H9 (cell line): Measurements from ENCODE around the gene COMT. TPM values are rescaled to one million over a fixed set of nuclear protein-coding genes. Genes with fewer than 3 reads are reported as not detected.

Experiments
- DNase-seq: peaks from one replicate; pipeline ENCODE4 v3.0.0-alpha.2; 2017
- H2AFZ ChIP-seq: one replicate; pipeline ENCODE4 v1.6.1; 2013; ENCODE audit warnings: mild to moderate bottlenecking, low read length, control low read depth, moderate library complexity
- H2AK5ac ChIP-seq: 2 replicates; pipeline ENCODE4 v1.6.1; 2013; ENCODE audit warnings: low read length, control low read depth, mixed read lengths; ENCODE audit not compliant: insufficient read length
- H2BK120ac ChIP-seq: one replicate; pipeline ENCODE4 v1.6.1; 2013; ENCODE audit warnings: low read depth, mild to moderate bottlenecking, low read length, control low read depth, inconsistent platforms; ENCODE audit not compliant: poor library complexity, severe bottlenecking
- H2BK12ac ChIP-seq: 2 replicates; pipeline ENCODE4 v1.6.1; 2013; ENCODE audit warnings: low read length, control low read depth, mixed read lengths, low read depth; ENCODE audit not compliant: insufficient read length
- H2BK15ac ChIP-seq: 2 replicates; pipeline ENCODE4 v1.6.1; 2013; ENCODE audit warnings: low read depth, low read length, control low read depth
- H2BK20ac ChIP-seq: one replicate; pipeline ENCODE4 v1.6.1; 2013; ENCODE audit warnings: low read depth, mild to moderate bottlenecking, low read length, control low read depth, inconsistent platforms; ENCODE audit not compliant: poor library complexity, severe bottlenecking
- H2BK5ac ChIP-seq: 2 replicates; pipeline ENCODE4 v1.6.1; 2013; ENCODE audit warnings: low read length, control low read depth, mixed read lengths; ENCODE audit not compliant: insufficient read length
- H3K14ac ChIP-seq: 2 replicates; pipeline ENCODE4 v1.6.1; 2013; ENCODE audit warnings: low read length, control low read depth; ENCODE audit not compliant: insufficient read depth
- H3K18ac ChIP-seq: 2 replicates; pipeline ENCODE4 v1.6.1; 2013; ENCODE audit warnings: low read depth, mild to moderate bottlenecking, mixed read lengths, low read length, control low read depth; ENCODE audit not compliant: insufficient read length
- H3K23ac ChIP-seq: 2 replicates; pipeline ENCODE4 v1.6.1; 2013; ENCODE audit warnings: low read length, control low read depth, mixed read lengths, low read depth; ENCODE audit not compliant: insufficient read length
- H3K23me2 ChIP-seq: 2 replicates; pipeline ENCODE4 v1.6.1; 2013; ENCODE audit warnings: low read depth, mild to moderate bottlenecking, mixed read lengths, low read length, control low read depth; ENCODE audit not compliant: insufficient read length, poor library complexity, severe bottlenecking
- H3K27ac ChIP-seq: 2 replicates; pipeline ENCODE4 v1.5.1; 2013; ENCODE audit warnings: low read length, control low read depth, mixed read lengths, low read depth; ENCODE audit not compliant: insufficient read length
- H3K27me3 ChIP-seq: 2 replicates; pipeline ENCODE4 v1.6.1; 2013; ENCODE audit warnings: low read length, control low read depth, inconsistent platforms; ENCODE audit not compliant: insufficient read depth
- H3K4ac ChIP-seq: 2 replicates; pipeline ENCODE4 v1.6.1; 2013; ENCODE audit warnings: low read depth, mild to moderate bottlenecking, control low read depth, inconsistent platforms, low read length, moderate library complexity
- H3K4me1 ChIP-seq: 2 replicates; pipeline ENCODE4 v1.6.1; 2013; ENCODE audit warnings: low read length, control low read depth, inconsistent platforms; ENCODE audit not compliant: insufficient read depth
- H3K4me2 ChIP-seq: 2 replicates; pipeline ENCODE4 v1.6.1; 2013; ENCODE audit warnings: low read length, control low read depth, mixed read lengths; ENCODE audit not compliant: insufficient read length, insufficient read depth
- H3K56ac ChIP-seq: 2 replicates; pipeline ENCODE4 v1.6.1; 2013; ENCODE audit warnings: low read depth, mild to moderate bottlenecking, mixed read lengths, low read length, control low read depth; ENCODE audit not compliant: insufficient read length
- H3K79me1 ChIP-seq: 2 replicates; pipeline ENCODE4 v1.6.1; 2013; ENCODE audit warnings: low read depth, mild to moderate bottlenecking, moderate library complexity, low read length, control low read depth, inconsistent platforms; ENCODE audit not compliant: insufficient read depth, poor library complexity, severe bottlenecking
- H3K79me2 ChIP-seq: 2 replicates; pipeline ENCODE4 v1.6.1; 2013; ENCODE audit warnings: low read length, control low read depth, inconsistent platforms; ENCODE audit not compliant: insufficient read depth
- H3K9ac ChIP-seq: 2 replicates; pipeline ENCODE4 v1.6.1; 2013; ENCODE audit warnings: low read length, control low read depth, mixed read lengths; ENCODE audit not compliant: insufficient read length; ENCODE audit errors: extremely low read depth
- H3K9me3 ChIP-seq: one replicate; pipeline ENCODE4 v1.6.1; 2013; ENCODE audit warnings: low read depth, low read length, inconsistent platforms; ENCODE audit not compliant: control insufficient read depth
- H3T11ph ChIP-seq: one replicate; pipeline ENCODE4 v1.6.1; 2013; ENCODE audit warnings: mild to moderate bottlenecking, low read length, control low read depth, inconsistent platforms
- H4K20me1 ChIP-seq: one replicate; pipeline ENCODE4 v1.6.1; 2013; ENCODE audit not compliant: control insufficient read depth, insufficient read length, insufficient read depth
- H4K5ac ChIP-seq: 2 replicates; pipeline ENCODE4 v1.6.1; 2013; ENCODE audit warnings: low read depth, mild to moderate bottlenecking, mixed read lengths, low read length, control low read depth; ENCODE audit not compliant: insufficient read length
- H4K8ac ChIP-seq: replicated peaks from 2 replicates; pipeline ENCODE4 v1.6.1; 2013; ENCODE audit warnings: low read length, control low read depth, mixed read lengths, low read depth; ENCODE audit not compliant: insufficient read length
- H4K91ac ChIP-seq: 2 replicates; pipeline ENCODE4 v1.6.1; 2013; ENCODE audit warnings: low read depth, mild to moderate bottlenecking, moderate library complexity, mixed read lengths, low read length, control low read depth; ENCODE audit not compliant: insufficient read length
- H3K27ac Mint-ChIP-seq, 3 experiments: 2 replicates in 2 of 3; 3 replicates in 1 of 3; pipeline ENCODE4 v1.8.0; 2020 to 2021; ENCODE audit warnings: mixed read lengths in 3 of 3, mild to moderate bottlenecking in 1 of 3, moderate library complexity in 1 of 3
- H3K27me3 Mint-ChIP-seq: 2 replicates; pipeline ENCODE4 v1.8.0; 2021; ENCODE audit warnings: low read depth, mild to moderate bottlenecking, moderate library complexity, mixed read lengths
- H3K36me3 Mint-ChIP-seq, 3 experiments: 2 replicates in 2 of 3; 3 replicates in 1 of 3; pipeline ENCODE4 v1.8.0; 2020 to 2021; ENCODE audit warnings: low read depth in 3 of 3, mixed read lengths in 3 of 3; ENCODE audit not compliant: insufficient read depth in 1 of 3
- H3K4me1 Mint-ChIP-seq, 2 experiments: 2 replicates each; pipeline ENCODE4 v1.8.0; 2020; ENCODE audit warnings: mixed read lengths in 2 of 2
- H3K4me3 Mint-ChIP-seq, 2 experiments: 2 replicates in 1 of 2; 3 replicates in 1 of 2; pipeline ENCODE4 v1.8.0; 2020 to 2021; ENCODE audit warnings: mild to moderate bottlenecking in 2 of 2, mixed read lengths in 2 of 2, moderate library complexity in 1 of 2
- H3K9me3 Mint-ChIP-seq, 2 experiments: 2 replicates in 1 of 2; 3 replicates in 1 of 2; pipeline ENCODE4 v1.8.0; 2020; ENCODE audit warnings: mild to moderate bottlenecking in 2 of 2, mixed read lengths in 2 of 2, moderate library complexity in 1 of 2
- CTCF ChIP-seq: fragments of 200-600 bp; sonication (generic); conservative IDR thresholded peaks from 3 replicates; pipeline ENCODE4 v1.8.0; 2021; ENCODE audit warnings: antibody characterized with exemption, mild to moderate bottlenecking
- WGBS: extraction: QIAGEN DNeasy Blood & Tissue Kit; methylation state at CpG from one replicate; pipeline ENCODE4 v1.1.7; 2013; ENCODE audit warnings: missing lambda C conversion rate, low lambda C conversion rate, mixed read lengths; ENCODE audit not compliant: insufficient read length; ENCODE audit errors: extremely low coverage; 5-methylcytosine and 5-hydroxymethylcytosine counted together
- total RNA-seq: library from RNA; stranded (reverse); gene quantifications from 2 replicates; pipeline ENCODE4 v1.2.1, GENCODE V29; 2021

The COMT gene
- total RNA-seq, 1 experiment from 2014 or later: 42.2 TPM

DNA sequence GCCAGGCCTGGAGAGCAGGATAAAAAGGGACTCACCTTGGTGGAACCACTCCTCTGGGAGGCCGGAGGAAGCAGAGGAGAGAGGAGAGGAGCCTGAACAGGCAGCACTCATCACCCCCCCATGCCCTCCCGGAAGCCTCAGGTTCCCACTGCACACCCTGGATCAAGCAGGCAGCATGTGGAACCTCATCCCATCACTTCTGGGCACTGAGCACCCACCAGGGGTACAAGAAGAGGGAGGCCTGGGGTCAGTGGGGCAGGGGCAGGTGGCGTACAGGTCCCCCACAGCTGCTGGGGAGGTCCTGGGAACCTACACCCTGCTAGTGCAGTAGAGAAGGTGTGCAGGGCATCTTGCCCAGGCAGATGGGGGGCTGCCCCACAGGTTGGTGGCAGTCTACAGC is 35.1 kb downstream of the COMT start:
- Mint-ChIP-seq H3K4me3 (no peak overlapping the region), H3K27ac (no peak overlapping the region), H3K36me3 (peaks cover 13 to 48% (median 38%) of the 10 kb centered on the region in 3 experiments; a peak in 6 of 7 replicates), H3K4me1 (peaks cover 11 to 18% of the 10 kb centered on the region in 2 experiments), H3K9me3 (no peaks in the 10 kb centered on the region; a peak in 1 of 5 replicates), H3K27me3 (no peaks in the 10 kb centered on the region)
- H3K4ac ChIP-seq: no peak overlapping the region
- no peak overlapping the region for H4K91ac ChIP-seq
- no peak overlapping the region for H2AK5ac ChIP-seq
- no peak overlapping the region for H4K8ac ChIP-seq
- no peak overlapping the region for H2BK12ac ChIP-seq
- DNase-seq: no peak
- no CpG with 5 or more reads among the region's 3 CpGs for WGBS
- no peak overlapping the region for H4K5ac ChIP-seq
- no peak overlapping the region for H3K14ac ChIP-seq
- H3T11ph ChIP-seq: no peak overlapping the region
- no peaks in the 10 kb centered on the region for H3K23me2 ChIP-seq
- H3K56ac ChIP-seq: no peak overlapping the region
- no peaks in the 10 kb centered on the region for H4K20me1 ChIP-seq
- no peak overlapping the region for H3K18ac ChIP-seq
- H3K79me2 ChIP-seq: no peaks in the 10 kb centered on the region
- H3K27me3 ChIP-seq: no peaks in the 10 kb centered on the region
- H3K4me1 ChIP-seq: no peaks in the 10 kb centered on the region; the same call in 1 of the 2 replicates
- H3K79me1 ChIP-seq: no peaks in the 10 kb centered on the region
- no peak overlapping the region for H2AFZ ChIP-seq
- H3K9me3 ChIP-seq: no peaks in the 10 kb centered on the region
- no peak overlapping the region for H2BK15ac ChIP-seq
- H2BK20ac ChIP-seq: no peak overlapping the region
- H2BK120ac ChIP-seq: no peak overlapping the region
- H3K9ac ChIP-seq: no peak overlapping the region
- TF ChIP-seq CTCF: no peak
- H3K23ac ChIP-seq: no peak overlapping the region
- H3K27ac ChIP-seq: no peak overlapping the region
- no peak overlapping the region for H2BK5ac ChIP-seq
- H3K4me2 ChIP-seq: no peak overlapping the region
